Activated gamma-delta T cell treated with anti-CD3 and anti-CD28 coated beads, Interleukin-2, amount 50 U/mL, for 16 hours (primary cell): Measurements from ENCODE around the gene AP1S2.

ENCODE experiments used
- DNase-seq: peaks from one replicate; pipeline ENCODE4 v3.0.0-alpha.2; 2020; ENCODE audit warnings: low read depth

Gene AP1S2

DNA sequence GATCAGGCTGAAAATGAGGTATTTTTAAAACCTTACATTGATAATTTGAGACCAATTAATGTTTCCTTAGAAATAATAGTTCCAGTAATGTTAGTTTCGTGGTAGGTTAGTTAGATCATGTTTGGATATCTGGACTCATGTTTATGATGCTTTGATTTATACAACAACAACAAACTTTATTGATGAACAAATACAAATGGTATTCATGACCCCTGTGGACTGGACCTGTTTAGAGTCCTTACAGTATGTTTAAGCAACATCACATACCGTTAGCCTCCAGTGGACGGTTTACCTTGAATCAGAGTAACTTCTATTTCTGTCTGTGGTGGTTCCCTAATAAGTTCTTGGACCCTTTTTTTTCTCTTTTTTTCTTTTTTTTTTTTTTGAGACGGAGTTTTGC lies 46.4 kb downstream of the AP1S2 start:
- no peak for DNase-seq

DNA sequence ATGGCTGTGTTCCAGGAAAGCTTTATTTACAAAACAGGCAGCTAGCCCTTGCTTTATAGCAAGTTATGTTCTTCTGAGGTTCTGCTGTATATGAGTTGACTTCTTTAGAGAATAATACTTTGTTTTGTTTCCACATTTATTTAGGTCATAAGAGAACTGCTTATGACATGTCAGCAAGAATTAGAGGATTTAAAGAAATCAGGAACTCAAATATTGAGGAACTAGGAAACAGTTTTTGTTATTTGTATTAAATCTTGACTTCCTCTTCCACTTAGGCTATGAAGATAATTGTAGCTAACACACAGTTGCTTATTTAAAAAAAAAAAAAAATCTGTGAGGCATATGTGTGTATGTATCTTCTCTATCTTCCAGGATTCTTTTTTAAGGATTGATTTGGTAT lies 50.0 kb downstream of the AP1S2 start:
- no peak for DNase-seq

DNA sequence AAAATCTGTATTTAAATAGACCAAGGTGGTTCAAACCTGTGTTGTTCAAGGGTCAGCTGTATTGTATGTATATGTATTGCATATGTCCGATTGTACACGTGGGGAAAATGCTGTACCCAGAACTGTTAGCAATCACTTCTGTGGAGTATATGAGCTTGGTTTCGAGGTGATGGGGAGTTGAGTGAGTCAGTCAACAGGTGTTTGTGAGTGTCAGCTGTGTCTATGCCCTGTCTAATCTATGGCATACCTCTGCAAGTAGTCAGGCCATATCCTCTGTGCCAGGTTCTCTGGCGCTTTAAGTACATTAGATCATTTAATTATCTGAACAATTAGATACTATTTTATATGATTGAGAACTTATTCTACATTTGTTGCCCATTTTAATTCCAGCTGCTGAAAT lies 56.9 kb downstream of the AP1S2 start:
- no peak for DNase-seq

DNA sequence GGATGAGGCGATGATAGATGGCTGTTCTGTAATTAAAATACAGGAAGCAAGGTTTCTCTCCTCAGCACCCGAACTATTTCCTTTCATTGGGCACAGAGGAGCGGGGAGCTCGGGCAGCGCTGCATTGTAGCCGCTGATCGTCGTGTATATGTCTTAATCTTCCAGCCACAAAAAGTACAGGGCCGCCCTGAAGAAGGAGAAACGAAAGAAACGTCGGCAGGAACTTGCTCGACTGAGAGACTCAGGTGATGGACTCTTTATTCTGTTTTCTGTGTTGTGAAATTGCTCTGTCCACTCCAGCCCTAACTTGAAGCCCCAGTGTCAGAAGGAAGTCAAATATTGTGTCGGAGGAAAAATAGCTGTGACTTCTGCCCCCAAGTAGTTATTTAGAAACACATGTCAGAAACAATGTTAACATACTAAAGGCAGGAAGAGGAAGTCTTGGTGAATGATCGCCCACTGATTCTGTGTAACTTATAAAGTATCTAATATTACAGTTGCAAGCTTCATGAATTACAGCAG lies 63.8 kb downstream of the AP1S2 start:
- no peak for DNase-seq

DNA sequence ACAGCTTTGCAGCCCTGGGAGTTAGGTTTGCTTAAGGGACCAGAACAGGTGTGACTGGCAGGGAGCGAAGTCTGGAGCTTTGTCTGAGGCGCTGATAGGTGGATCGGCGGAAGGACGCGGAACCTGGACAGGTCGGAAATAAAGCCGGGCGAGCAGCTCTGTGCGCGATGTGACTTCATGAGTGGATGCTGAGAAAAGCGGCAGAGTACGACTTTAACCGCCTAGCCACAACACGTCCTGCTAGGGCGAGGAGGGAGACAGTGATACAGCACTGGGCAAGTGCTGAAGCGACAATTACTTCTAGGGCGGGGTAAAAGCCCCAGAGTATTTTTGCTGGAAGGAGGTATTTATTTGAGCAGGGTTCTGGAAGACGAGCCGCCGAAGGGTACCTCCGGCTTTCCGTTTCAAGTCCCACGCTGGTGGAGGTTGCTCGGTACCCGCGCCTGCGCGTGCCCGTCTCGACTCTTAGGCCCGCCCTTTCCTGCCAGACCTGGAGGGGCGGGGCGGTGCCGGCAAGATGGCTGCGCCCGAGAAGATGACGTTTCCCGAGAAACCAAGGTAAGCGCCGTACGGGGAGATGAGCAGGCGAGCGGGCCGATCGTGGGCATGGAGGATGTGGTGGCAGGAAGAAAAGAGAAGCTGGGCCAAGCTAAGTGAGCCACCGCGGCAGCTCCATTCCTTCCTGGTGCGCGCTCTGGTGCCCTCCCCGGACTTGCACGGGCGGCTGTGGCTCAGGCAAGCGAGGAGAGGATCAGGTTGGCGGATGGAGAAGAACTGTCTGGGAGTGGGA lies 64.4 kb downstream of the AP1S2 start, which contains the start of gene ZRSR2:
TSS of gene ZRSR2 (plus strand) at position 506 of the 790 bp plus-strand sequence. CDS start at position 518, 12 bp downstream.
- peak; percentile 89 for DNase-seq

GRCh38 chrX:15786915-15787314 lies 67.7 kb downstream of the AP1S2 start:
- DNase-seq = no peak

DNA sequence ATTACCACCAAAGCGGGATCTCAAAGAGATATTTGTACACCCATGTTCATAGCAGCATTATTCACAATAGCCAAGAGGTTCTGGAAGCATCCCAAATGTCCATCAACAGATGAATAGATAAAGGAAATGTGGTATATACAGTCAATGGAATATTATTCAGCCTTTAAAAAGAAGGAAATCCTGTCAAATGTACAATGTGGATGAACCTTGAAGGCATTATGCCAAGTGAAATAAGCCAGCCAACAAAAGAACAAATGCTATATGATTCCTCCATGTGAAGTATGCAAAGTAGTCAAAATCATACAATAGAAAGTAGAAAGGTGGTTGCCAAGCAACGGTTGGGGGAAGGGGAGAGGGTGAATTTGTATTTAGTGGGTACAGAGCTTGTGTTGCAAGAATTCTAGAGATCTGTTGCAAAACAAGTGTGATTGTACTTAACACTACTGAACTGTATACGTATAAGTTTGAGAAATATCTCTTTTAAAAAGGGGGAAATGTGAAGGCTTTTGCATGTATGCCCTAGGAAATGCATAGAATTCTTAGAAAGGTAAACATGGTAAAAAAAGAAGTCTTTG lies 69.3 kb downstream of the AP1S2 start:
- no peak for DNase-seq

- DNase-seq = no peak
Observed at GRCh38 chrX:15781961-15782699, 72.5 kb downstream of the AP1S2 start.
